NCI-H2227 (cell line): ENCODE data around the gene RSPO1.
"Not testable (repeated sequence)": the region's sequence is repeated elsewhere in the genome, so short reads cannot be mapped to it uniquely, and the experiment has no call there.

Experiments used
- DNase-seq: peaks from one replicate; lab custom pipeline; 2025; ENCODE audit not compliant: unreplicated experiment; lab: John Stamatoyannopoulos, UW

The RSPO1 gene

DNA sequence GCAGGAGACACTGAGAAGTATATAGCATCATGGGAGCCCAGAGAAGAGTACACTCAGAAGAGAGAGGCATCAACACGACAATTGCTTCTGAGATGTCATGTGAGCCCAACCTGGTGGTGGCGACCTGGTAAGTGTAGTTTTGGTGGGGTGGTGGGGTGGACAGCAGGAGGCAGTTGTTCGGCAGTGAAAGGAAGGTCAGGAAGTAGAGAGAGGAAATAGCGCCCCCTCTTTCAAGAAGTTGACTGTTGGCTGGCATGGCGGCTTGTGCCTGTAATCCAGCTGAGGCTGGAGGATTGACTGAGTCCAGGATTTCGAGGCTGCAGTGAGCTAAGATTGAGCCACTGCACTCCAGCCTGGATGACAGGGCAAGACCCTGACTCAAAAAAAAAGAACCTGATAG, 12.6 kb downstream of the RSPO1 start:
- no peak for DNase-seq

DNA sequence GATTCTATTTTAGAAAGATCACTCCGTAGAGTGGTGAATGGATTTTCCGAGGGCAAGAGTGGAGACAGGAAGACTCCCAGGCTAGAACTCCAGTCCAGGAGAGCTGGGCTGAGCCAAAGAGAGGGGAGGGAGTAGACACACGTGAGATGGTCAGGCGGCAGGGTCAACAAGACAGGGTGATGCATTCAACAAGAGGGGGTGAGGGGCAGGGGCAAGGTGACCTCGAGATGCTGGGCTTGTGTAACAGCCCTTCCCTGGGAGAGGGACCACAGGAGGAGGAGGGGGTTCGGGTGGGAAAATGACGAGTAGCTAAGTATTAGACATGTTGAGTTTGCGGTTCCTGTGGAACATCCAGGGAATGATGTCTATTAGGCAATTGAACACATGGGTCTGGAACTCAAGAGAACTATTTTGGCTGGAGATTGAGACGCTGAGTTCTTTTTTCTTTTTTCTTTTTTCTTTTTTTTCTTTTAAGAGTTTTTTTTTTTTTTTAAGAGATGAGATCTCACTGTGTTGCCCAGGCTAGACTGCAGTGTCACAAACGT, 13.3 kb downstream of the RSPO1 start:
- DNase-seq: no peak

DNA sequence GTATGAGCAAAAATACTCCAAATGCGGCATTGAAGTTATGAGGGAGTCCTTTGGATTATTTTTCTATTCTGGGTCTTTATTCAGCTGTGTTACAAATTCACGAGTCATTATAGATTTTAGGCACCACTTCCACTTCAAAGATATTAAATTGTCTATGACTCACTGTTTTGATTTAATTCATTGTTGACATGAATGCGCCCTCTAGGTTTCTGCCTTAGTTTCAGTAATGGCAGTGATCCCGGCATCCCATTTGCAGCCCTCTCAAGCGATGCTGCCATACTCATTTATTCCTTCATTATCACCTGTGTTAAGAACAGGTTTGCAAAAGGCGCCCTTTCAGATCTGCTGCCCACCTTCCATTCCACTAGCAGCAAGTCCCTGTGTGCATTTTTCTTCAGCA, 14.0 kb downstream of the RSPO1 start:
- DNase-seq: no peak

DNA sequence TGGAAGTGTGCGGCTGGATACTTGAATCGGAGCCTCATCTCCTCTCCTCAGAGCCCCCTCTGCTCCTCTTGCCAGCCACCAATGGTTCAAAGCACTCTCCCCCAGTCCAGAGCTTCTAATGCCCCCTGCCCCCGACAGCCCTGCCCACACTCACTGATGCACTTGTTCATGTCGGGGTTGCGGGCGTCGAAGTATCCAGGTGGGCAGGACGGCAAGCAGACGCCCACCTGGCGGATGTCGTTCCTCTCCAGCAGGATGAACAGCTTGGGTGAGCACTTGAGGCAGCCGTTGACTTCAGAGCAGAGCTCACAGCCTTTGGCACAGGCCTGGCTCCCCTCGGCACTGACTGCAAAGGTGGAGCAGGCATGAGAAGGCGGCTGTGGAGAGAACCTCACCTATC, 18.4 kb downstream of the RSPO1 start:
- no peak for DNase-seq

DNA sequence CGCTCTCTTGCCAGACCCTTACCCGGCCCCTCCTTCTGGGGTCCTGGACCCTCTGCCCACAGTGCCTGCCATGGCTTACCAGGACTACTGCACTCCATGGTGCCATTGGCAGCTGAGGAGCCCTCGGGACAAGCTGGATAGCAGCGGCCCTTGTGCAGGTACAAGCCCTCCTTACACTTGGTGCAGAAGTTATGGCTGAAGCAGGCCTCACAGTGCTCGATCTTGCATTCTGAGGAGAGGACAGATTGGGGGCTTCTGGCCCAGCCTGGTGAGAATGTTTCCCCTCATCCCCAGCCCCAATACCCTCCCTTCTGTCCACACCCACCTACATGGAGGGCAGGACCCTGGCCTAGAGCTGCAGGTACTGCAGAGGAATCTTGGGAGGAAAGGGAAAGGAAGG, 20.6 kb downstream of the RSPO1 start:
- no peak for DNase-seq

DNA sequence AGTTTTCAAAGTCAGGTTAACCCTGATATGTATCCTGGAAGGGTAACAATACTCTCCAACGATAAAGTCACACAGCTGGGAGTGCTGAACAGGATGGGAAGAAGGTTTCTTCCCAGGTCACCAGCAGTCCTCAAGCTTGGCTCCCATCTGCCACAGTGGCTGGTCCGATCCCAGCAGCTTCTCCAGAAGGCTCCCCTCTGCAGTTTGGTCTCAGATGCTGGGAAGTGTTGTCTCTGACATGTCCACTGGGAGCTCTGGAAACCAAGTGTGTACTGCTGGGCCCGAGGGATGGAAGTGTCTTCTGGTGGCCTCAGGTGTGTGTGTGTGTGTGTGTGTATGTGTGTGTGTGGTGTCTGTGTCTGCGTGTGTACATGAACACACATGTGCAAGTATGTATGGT, 22.5 kb downstream of the RSPO1 start:
- no peak for DNase-seq

DNA sequence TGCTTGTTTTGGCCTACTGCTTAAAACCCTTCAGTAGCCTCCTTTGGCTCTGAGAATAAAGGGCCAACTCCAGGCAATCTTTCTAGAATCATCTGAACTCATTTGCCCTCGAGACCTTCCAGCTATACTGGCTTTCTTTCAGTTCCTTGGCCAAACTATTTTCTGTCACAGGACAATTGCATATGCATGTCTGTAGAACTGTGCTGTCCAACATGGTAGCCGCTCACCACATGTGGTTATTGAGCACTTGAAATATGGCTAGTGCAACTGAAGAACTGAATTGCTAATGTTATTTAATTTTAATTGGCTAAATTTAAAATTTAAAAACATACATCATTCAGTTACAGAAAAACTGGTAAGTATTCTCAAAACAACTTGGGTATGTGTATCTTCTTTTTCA, 24.7 kb downstream of the RSPO1 start:
- DNase-seq: no peak

DNA sequence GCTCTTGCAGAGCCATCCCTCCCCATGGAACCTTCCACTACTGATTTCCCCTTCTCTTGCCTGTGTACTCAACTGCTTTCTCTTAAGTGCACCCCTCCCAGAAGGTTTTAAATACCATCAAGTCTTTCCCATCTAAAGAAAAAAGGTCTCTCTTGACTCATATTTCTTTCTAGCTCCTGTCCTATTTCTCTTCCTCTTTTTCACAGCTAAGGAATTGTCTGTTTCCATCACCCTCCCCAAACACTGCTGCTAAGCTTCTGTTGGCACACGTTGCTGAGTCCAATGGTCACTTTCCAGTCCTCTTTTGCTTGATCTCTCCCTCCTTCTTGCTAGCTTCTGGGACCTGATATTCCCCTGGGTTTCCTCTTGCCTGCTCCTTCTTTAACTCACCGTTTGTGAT, 25.7 kb downstream of the RSPO1 start:
- DNase-seq: no peak

DNA sequence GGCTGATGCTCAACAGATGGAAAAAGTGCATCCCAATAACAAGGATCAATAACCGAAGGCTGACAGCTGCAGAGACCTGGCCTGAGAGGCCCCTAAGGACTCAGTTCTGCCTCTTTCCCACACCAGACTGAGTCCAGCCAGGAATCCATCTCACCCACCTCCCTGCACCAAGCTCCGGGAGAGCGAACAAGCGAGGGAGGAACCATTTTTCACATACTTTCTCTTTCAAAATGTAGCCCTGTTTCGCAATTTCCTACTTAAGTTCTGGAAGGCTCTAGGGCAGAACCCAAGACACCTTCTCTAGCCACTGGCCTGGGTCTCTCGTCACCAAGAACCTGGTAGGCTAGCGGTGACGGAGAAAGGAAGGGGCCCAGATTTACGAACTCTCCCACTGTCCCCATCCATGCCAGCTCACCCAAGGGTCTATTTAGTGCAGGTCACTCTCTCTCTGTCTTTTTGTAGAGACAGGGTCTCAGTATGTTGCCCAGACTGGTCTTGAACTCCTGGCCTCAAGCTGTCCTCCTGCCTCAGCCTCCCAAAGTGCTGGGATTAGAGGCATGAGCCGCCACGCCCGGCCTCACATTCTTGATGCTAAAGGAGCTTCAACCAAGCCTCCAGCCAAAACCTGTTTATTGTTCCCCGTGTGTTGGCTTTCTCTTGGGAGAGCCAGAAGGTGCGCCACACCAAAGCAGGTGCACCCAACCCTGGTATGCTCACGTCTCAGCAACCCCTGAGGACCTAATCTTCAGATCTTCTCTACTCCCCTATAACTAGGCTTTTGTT, 28.0 kb downstream of the RSPO1 start:
- no peak for DNase-seq

DNA sequence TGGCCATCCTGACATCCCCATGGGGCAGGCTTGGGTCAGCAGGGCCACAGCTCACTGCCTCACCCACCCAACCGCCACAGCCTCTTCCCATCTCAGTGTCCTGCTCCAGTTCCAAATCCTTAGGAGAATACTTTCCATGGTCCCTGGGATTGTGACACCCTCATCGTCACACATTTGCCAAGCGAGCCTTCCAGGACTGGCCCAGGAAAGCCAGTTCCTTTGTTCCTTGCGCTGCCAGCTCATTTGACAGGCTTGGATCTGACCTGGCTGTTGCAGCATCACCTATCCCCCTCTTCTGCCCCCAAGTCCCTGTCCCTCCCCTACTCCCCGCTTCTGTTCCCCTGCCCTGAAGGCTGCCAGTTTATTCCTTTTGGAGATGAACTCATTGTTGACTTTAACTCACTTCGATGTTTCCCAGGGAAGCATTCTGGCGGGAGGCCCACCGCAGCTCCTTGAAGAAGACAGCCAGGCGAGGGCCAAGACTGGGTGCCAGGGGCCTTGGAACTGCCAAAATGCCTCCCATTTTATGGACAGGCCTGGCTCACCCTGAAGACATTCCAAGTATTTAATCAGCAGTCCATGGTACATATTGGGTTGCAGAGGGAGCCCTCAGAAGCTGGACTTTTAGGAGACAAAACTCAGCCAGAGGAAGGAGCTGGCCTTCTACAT, 28.8 kb downstream of the RSPO1 start:
- DNase-seq: no peak

DNA sequence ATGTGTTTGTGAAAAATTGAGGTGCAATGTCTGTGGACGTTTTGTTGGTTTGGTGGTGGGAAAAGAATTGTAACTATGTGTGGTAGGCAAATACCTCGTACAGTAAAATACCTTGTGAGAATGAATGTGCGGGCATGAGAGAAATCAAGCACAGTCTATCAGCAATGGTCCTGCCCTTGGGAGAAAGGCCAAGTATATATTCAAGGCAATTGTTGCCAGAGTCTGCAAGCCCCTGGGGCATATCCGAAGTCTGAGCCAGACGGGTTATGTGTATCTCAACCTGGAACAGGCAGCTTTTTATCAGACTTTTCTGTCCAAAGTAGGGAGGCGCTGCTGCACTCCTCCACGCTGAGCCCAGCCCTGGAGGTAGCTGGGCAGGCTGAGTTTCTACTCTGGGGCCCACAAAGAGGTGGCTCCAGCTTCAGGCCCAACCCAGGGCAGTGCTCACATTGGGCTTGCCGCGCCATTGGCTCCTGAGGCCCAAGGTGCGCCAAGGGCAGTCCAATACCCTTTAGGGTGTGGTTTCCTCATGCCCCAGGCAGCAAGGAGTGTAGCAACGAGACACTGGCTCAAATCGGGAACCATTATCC, 29.5 kb downstream of the RSPO1 start:
- no peak for DNase-seq

DNA sequence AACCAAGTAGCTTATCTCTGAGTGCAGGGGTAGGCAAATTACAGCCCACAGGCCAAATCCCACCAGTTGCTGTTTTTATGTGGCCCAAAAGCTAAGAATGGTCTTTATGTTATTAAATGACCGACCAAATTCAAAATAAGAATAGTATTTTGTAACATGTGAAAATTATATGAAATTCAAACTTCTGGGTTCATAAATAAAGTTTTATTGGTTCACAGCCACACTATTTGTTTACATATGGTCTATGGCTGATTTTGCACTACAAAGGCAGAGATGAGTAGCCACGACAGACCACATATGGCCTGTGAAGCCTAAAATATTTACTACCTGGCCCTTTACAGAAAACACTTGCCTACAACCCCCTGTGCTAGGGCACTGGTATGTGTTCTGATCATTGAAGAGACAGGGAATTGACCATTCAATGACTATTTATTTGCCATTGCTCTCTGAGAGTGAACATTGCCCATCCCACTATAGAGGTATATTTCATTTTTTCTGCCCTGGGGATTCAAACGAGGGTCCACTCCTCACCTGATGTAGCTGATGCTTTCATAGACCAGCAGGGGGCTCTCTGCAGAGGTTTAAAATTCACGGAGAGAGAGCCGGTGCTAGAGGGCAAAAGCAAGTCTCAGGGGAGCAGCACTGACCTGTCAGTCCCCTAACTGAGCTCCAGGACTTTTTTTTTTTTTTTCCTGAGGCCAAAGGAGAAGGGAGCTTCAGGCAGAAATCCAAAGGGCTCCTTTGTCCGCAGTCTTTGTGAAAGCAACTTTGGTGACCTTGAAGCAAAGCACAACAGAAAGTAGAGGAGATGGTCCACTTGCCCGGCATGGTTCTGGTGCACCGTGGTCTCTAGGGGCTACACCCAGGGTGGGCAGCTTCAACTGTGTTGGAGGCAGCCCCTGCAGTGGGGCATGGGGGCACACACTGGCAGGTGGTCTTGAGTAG, 31.7 kb downstream of the RSPO1 start:
- peak; percentile 72 for DNase-seq

DNA sequence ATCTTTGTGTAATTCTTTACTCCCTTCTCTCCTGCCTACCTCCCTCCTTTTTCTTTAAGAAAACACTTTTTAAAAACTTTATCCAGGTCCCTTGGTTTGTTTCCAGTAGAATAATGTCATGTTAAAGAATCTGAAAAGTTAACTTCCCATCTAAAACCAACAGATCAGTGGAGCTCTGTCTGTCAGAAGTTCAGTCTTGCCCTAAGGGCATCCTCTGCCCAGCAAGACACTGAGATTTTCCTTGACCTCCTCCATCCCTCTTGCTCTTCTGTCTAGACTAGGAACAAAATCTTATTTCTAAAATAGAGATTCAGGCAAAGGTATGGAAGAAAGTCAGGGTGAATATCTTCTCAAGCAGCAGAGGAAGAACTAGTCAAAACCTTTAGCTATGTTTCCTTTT, 33.3 kb downstream of the RSPO1 start:
- no peak for DNase-seq

DNA sequence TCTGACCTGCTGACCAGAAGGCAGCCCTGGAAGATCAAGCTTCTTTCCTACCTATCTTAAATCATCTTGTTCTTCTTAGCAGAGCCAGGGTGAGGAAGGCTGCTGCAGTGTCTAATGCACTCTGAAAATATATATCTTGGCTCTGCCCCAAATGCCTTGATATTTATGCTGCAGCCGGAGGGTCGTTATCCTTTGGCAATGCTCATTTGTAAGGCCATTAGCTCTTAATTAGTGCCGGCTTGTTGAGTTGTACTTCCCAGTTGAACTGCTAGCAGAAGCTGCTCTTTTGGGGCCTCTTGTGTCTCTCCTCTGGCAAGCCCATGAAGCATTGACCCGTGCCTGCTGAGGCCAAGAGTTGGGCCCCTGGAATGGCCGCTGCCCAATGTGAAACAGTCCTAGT, 34.8 kb downstream of the RSPO1 start:
- no peak for DNase-seq

DNA sequence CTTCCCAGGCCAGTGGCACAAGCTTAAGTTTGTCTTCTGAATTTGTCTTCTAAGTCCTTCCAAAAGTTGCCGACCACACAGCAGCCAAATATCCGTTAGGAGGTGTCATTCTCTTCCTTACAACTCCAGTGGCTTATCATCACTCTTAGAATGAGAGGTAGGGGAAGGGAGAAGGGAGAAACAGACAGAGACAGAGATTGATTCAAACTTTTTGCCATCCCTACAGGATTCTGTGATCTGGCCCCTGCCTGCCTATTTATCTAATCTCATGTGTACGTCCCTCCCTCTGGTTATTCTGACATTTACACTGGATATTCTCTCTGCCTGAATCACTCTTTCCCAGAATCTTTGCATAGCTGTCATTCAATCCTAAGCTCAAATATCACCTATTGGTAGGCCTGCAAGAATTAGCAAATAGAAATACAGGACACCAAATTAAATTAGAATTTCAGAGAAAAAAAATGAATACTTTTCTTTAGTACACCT, 38.5 kb downstream of the RSPO1 start:
- no peak for DNase-seq

DNA sequence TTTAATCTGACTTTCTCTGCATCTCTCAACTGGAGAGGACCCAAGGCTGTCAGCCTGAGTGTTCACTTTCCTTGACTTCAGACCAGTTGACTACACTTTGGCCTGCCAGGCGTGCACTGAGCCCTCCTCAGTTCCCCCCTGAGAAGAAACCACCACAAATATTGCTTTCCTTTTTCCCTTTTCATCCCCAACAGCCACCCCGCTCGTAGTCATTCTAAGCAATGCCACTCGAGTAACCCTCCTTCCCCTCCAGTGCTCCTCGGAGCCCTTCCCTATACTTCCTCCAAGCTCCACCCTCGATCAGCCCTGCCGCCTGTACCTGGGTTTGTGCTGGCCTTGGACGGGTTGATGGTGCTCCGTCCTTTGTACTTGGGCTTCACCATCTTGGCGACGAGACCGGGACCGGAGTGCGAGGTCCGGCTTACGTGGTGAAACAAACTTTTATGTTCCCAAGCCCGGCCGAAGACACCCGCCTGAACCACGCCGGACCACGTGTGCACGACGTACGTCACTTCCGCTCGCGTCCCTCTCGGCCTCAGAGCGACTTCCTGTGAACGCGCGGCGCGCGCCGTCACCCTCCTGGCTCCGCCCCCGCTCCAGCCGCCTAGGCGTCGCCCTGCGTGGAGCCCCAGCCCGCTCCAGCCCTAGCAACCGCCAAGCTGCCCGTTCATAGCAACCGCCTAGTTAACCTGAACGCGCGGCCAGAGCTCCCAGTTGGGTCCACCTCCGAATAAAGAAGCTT, 39.1 kb downstream of the RSPO1 start, which contains the start of gene GNL2:
TSS of gene GNL2 (minus strand) at position 498 of the 742 bp plus-strand sequence. CDS start at position 383, 115 bp downstream.
- DNase-seq: peak; percentile 98

DNA sequence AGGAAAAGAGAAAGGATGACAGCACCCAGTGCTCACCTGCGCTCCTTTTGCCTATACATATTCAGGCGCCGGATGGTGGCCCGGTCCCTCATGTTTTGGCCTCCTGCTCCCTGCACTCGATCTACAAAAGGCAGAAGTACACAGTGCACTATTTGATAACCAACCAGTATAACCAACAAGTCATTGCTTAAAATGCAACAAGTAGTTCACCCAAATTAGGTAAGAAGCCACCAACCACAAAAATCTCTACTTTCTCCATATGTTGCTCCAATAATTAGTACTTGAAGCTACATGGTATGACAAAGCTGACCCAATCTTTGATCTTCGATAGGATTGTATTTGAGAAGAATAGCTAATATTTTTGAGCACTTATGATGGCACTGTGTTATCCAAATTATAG, 41.0 kb downstream of the RSPO1 start:
- DNase-seq: no peak

DNA sequence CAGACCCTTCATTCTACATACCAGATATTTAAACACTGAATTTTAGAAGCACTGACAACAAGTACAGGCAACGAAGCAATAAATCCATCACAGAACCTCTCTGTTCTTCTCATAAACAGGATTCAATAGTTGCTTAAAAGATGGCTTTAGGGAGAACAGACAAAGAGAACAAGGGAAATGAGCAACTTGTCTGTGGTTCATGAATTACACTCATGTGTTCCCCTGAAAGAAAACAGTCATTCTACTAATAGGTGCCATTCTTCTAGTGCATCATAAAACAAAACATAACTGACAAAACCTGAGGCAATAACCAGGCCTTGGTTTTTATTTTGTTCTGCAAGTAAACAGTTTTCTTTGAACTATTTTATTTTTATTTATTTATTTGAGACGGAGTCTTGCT, 45.8 kb downstream of the RSPO1 start:
- DNase-seq: no peak

DNA sequence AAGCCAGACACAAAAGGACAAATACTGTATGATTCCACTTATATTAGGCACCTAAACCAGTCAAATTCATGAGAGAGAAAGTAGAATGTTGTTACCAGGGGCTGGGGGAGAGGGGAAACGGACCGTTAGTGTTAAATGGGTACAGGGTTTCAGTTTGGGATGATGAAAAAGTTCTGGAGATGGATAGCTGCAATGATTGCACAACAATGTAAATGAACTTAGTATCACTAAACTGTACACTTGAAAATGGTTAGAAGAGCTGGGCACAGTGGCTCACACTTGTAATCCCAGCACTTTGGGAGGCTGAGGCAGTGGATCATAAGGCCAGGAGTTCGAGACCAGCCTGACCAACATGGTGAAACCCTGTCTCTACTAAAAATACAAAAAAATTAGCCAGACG, 50.1 kb downstream of the RSPO1 start:
- not testable (repeated sequence) for DNase-seq

DNA sequence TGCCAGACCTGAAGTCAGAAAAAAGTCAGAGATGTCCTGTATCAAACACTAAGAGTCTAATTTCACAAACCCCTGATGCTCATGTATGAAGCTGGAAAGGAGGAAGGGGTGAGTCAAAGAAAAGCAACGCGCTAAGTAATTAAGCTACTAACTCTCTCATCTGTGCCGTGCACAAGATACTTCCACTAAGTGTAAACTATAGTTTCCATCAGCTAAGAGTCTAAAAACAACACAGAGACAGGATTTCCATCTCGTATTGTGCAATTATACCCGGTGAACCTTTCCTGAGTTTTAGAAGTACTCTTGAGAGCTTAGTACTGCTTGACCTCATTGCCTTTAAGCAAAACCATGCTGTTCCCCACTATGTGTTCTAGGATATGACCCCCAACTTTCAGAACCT, 59.0 kb downstream of the RSPO1 start:
- no peak for DNase-seq
